Endothelial cell of umbilical vein (primary cell): ENCODE measurements around the gene ANAPC5. TPM values are rescaled to one million over a fixed set of nuclear protein-coding genes. Genes with fewer than 3 reads are reported as not detected.

Source experiments
- BruUV-seq: library from RNA; stranded (reverse); fragments of 400-500 nt; replicated peaks from 2 replicates; lab custom pipeline; 2021; lab: Mats Ljungman, UMichigan
- CTCF ChIA-PET: fragments of 300-600, 350-600 bp; sonication (Branson Sonifier 250); formaldehyde crosslinking; loops from one replicate; lab custom pipeline; 2021; ENCODE audit warnings: antibody characterized with exemption, inconsistent platforms; lab: Charles Lee
- POLR2A ChIA-PET: fragments of 300-600, 350-600 bp; sonication (Branson Sonifier 250); formaldehyde crosslinking; loops from one replicate; lab custom pipeline; 2021; ENCODE audit warnings: antibody characterized with exemption, inconsistent platforms; lab: Charles Lee
- DNase-seq: peaks from one replicate; pipeline ENCODE4 v3.0.0-alpha.2; 2011; ENCODE audit warnings: low read depth, low spot score
- FAIRE-seq: peaks from 2 replicates; lab custom pipeline; 2011; peaks lifted over from hg19 to GRCh38; lab: Jason Lieb, UNC
- H2AFZ ChIP-seq: 2 replicates; pipeline ENCODE4 v1.6.0; 2012; ENCODE audit warnings: low read depth, low read length, control low read depth, inconsistent platforms
- H3K27ac ChIP-seq: 2 replicates; pipeline ENCODE4 v1.5.1; 2011; ENCODE audit warnings: low read depth, mild to moderate bottlenecking, control low read depth, low read length, moderate library complexity; ENCODE audit not compliant: insufficient read depth
- H3K27me3 ChIP-seq, 2 experiments: 2 replicates each; pipeline versions ENCODE4 v1.6.0 to v1.6.1; 2011; ENCODE audit warnings: low read length in 2 of 2, mixed read lengths in 1 of 2; ENCODE audit not compliant: control insufficient read depth in 2 of 2, insufficient read depth in 2 of 2
- H3K36me3 ChIP-seq, 2 experiments: 2 replicates in 1 of 2; 3 replicates in 1 of 2; pipeline ENCODE4 v1.5.1; 2011; ENCODE audit warnings: low read length in 2 of 2, mild to moderate bottlenecking in 1 of 2, moderate library complexity in 1 of 2; ENCODE audit not compliant: control insufficient read depth in 2 of 2, insufficient read depth in 2 of 2; ENCODE audit errors: extremely low read depth in 1 of 2
- H3K4me1 ChIP-seq: 3 replicates; pipeline ENCODE4 v1.5.1; 2011; ENCODE audit warnings: mild to moderate bottlenecking, low read length; ENCODE audit not compliant: control insufficient read depth, insufficient read depth; ENCODE audit errors: extremely low read depth
- H3K4me2 ChIP-seq: 2 replicates; pipeline ENCODE4 v1.6.1; 2011; ENCODE audit warnings: low read length, control low read depth, mixed read lengths; ENCODE audit not compliant: insufficient read depth
- H3K4me3 ChIP-seq, 3 experiments: fragments of 200-600 bp in 1 of 3; sonication (generic), shearing (Covaris generic) in 1 of 3; replicated peaks in 1 of 3; 2 replicates each; pipeline ENCODE4 v1.5.1; 2011 to 2016; ENCODE audit warnings: control low read depth in 3 of 3, low read length in 3 of 3, mild to moderate bottlenecking in 2 of 3, inconsistent platforms in 1 of 3, low read depth in 1 of 3, moderate library complexity in 1 of 3; ENCODE audit not compliant: insufficient read depth in 1 of 3
- H3K79me2 ChIP-seq: 2 replicates; pipeline ENCODE4 v1.6.0; 2012; ENCODE audit warnings: low read length, inconsistent platforms; ENCODE audit not compliant: control insufficient read depth, insufficient read depth
- H3K9ac ChIP-seq: replicated peaks from 2 replicates; pipeline ENCODE3; 2011; ENCODE audit warnings: low read length, control low read depth; ENCODE audit not compliant: insufficient read depth; ENCODE audit errors: extremely low read depth
- H3K9me1 ChIP-seq: replicated peaks from 3 replicates; pipeline ENCODE4 v1.6.0; 2011; ENCODE audit warnings: mild to moderate bottlenecking, low read length; ENCODE audit not compliant: control insufficient read depth, insufficient read depth; ENCODE audit errors: extremely low read depth
- H3K9me3 ChIP-seq: replicated peaks from 2 replicates; pipeline ENCODE4 v1.5.1; 2012; ENCODE audit warnings: low read length, inconsistent platforms; ENCODE audit not compliant: control insufficient read depth, insufficient read depth
- H4K20me1 ChIP-seq: replicated peaks from 2 replicates; pipeline ENCODE3; 2011; ENCODE audit warnings: mild to moderate bottlenecking, low read length; ENCODE audit not compliant: control insufficient read depth, insufficient read depth; ENCODE audit errors: extremely low read depth
- CTCF ChIP-seq, 2 donors: IDR thresholded peaks; 1 replicate in 1 of 2; 2 replicates in 1 of 2; pipeline ENCODE4 v1.5.1; 2011; ENCODE audit warnings: low read length in 2 of 2, mild to moderate bottlenecking in 2 of 2, moderate library complexity in 2 of 2, control low read depth in 1 of 2, inconsistent platforms in 1 of 2, low read depth in 1 of 2; ENCODE audit not compliant: insufficient read depth in 1 of 2; ENCODE audit errors: extremely low read depth in 1 of 2
- EZH2 ChIP-seq: IDR thresholded peaks from 2 replicates; pipeline ENCODE4 v1.6.1; 2012; ENCODE audit warnings: borderline replicate concordance, low read depth, mild to moderate bottlenecking, moderate library complexity, low read length, inconsistent platforms; ENCODE audit not compliant: severe bottlenecking
- FOS ChIP-seq: IDR thresholded peaks from 2 replicates; pipeline ENCODE4 v1.6.1; 2011; ENCODE audit warnings: mild to moderate bottlenecking, low read length, moderate library complexity, borderline replicate concordance; ENCODE audit not compliant: insufficient read depth
- GATA2 ChIP-seq: IDR thresholded peaks from 2 replicates; pipeline ENCODE4 v1.7.0; 2011; ENCODE audit warnings: low read depth, mild to moderate bottlenecking, moderate library complexity, mixed read lengths, low read length; ENCODE audit not compliant: insufficient read length, insufficient read depth
- JUN ChIP-seq: IDR thresholded peaks from 2 replicates; pipeline ENCODE4 v1.6.1; 2011; ENCODE audit warnings: borderline replicate concordance, low read depth; ENCODE audit not compliant: insufficient read length, insufficient read depth
- MYC ChIP-seq: IDR thresholded peaks from one replicate; pipeline ENCODE4 v1.6.1; 2011; ENCODE audit warnings: mild to moderate bottlenecking, low read depth, low read length
- POLR2A ChIP-seq: IDR thresholded peaks from 2 replicates; pipeline ENCODE4 v1.6.1; 2012; ENCODE audit warnings: low read depth, mild to moderate bottlenecking, control low read depth, low read length
- POLR2AphosphoS5 ChIP-seq: IDR thresholded peaks from 2 replicates; pipeline ENCODE4 v1.6.1; 2012; ENCODE audit warnings: low read depth, mild to moderate bottlenecking, control low read depth, low read length, moderate library complexity; ENCODE audit not compliant: insufficient read depth
- dilution Hi-C: fragments of 300-500 bp; cut with MboI; formaldehyde crosslinking; loops from one replicate; pipeline ENCODE4 v1.15.0; 2019; ENCODE audit warnings: low sequenced_read_pairs; ENCODE audit not compliant: extremely low pct_ligation_motif_present
- intact Hi-C: fragments of 100-400 bp; cut with micrococcal nuclease; formaldehyde crosslinking; loops from one replicate; pipeline ENCODE4 v1.10.0; 2022
- polyA plus RNA-seq, 4 experiments: library from polyadenylated mRNA; depleted of rRNA in 3 of 4; stranded (reverse) in 3 of 4; unstranded in 1 of 4; fragments of >200 nt; gene quantifications; 2 replicates each; pipeline versions ENCODE4 v1.2.1 to v1.2.3, GENCODE V29; 2011 to 2012; ENCODE audit warnings: missing spikeins in 1 of 4
- total RNA-seq: library from RNA; stranded (reverse); gene quantifications from 2 replicates; pipeline ENCODE4 v1.2.3, GENCODE V29; 2021
- TF ChIP-seq, protein P1 (sequence below): IDR thresholded peaks from 2 replicates; pipeline ENCODE4 v1.6.1; 2011; ENCODE audit not compliant: insufficient read depth, insufficient read length

The ANAPC5 gene
- total and polyA plus RNA-seq, 2 donors (not counting 3 experiments of a cell fraction or from before 2014, with no cell fraction given), result 133 to 168 TPM

- FAIRE-seq, result no peak
- no peak overlapping the region for H3K27ac ChIP-seq
- dilution Hi-C loops, result no loop called here
- H3K4me3 ChIP-seq, result no peak overlapping the region
- CTCF ChIA-PET, result no interaction called here
- no TSS peak for BruUV-seq
- TF ChIP-seq POLR2A, result no peak
- TF ChIP-seq FOS, result no peak
- TF ChIP-seq GATA2, result no peak
- TF ChIP-seq EZH2, result no peak
- no peak for TF ChIP-seq MYC
- no peak for TF ChIP-seq CTCF (IDR thresholded peaks at IDR 0.05; ENCODE audit: extremely low read depth in 1 of 2, insufficient read depth in 1 of 2, low read depth in 1 of 2, low read length in 2 of 2)
- no peak for TF ChIP-seq POLR2AphosphoS5
- TF ChIP-seq, protein P1, sequence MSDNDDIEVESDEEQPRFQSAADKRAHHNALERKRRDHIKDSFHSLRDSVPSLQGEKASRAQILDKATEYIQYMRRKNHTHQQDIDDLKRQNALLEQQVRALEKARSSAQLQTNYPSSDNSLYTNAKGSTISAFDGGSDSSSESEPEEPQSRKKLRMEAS, result no peak
- TF ChIP-seq JUN, result no peak
- POLR2A ChIA-PET, result no interaction called here
- no peak overlapping the region for H2AFZ ChIP-seq
- H3K27me3 ChIP-seq, result no peaks in the 10 kb centered on the region
- H3K9me1 ChIP-seq, result no peaks in the 10 kb centered on the region
- no peaks in the 10 kb centered on the region for H4K20me1 ChIP-seq
- intact Hi-C loops, result no loop called here
- no peaks in the 10 kb centered on the region for H3K9me3 ChIP-seq
- no peaks in the 10 kb centered on the region for H3K4me1 ChIP-seq
- DNase-seq, result no peak
- no peaks in the 10 kb centered on the region for H3K36me3 ChIP-seq
- H3K9ac ChIP-seq, result no peak overlapping the region
- no peak overlapping the region for H3K4me2 ChIP-seq
- H3K79me2 ChIP-seq, result no peaks in the 10 kb centered on the region
Observed at GRCh38 chr12:121378736-121379135, 26.5 kb upstream of the ANAPC5 start.
